BE2C (cell line): ENCODE data around the gene NUAK1.

Source experiments
- DNase-seq: peaks from one replicate; pipeline ENCODE4 v3.0.0-alpha.2; 2020
- H3K27me3 ChIP-seq: fragments of 250-450 bp; sonication (Bioruptor Pico); 2 replicates; pipeline ENCODE4 v1.5.1; 2020; ENCODE audit warnings: mild to moderate bottlenecking
- H3K36me3 ChIP-seq: fragments of 250-450 bp; sonication (Bioruptor Pico); 2 replicates; pipeline ENCODE4 v1.5.1; 2020; ENCODE audit warnings: mild to moderate bottlenecking
- H3K4me1 ChIP-seq: fragments of 250-450 bp; sonication (Bioruptor Pico); 2 replicates; pipeline ENCODE4 v1.5.1; 2020
- H3K4me3 ChIP-seq: 2 replicates; pipeline ENCODE4 v1.5.1; 2011; ENCODE audit warnings: low read depth, low read length
- H3K9me3 ChIP-seq: fragments of 250-450 bp; sonication (Bioruptor Pico); 2 replicates; pipeline ENCODE4 v1.5.1; 2020
- TF ChIP-seq, protein P1 (sequence below): IDR thresholded peaks from 2 replicates; pipeline ENCODE4 v1.5.1; 2012; ENCODE audit warnings: mild to moderate bottlenecking, low read depth, low read length

The NUAK1 gene

DNA sequence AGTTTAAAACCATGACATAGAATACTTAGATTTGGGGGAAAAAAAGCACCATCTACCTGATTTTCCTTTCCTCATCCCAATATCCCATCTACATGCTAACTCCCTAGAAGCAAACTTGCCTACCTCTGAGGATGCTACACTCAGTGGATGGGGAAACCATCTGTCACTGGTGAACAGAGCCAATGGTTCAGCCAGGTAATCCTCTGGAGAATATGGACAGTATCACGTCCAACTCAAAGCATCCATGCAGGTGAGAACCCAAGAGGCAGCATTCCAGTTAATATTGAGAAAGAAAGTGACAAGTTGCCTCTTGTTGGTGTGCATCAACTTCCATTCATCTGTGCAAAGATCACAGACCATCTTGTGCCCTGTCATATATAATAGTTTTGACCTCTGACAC, 73.2 kb downstream of the NUAK1 start:
- H3K4me3 ChIP-seq: no peak overlapping the region
- no peaks in the 10 kb centered on the region for H3K36me3 ChIP-seq
- no peaks in the 10 kb centered on the region for H3K4me1 ChIP-seq
- no peak for DNase-seq
- no peaks in the 10 kb centered on the region for H3K9me3 ChIP-seq
- TF ChIP-seq, protein P1, sequence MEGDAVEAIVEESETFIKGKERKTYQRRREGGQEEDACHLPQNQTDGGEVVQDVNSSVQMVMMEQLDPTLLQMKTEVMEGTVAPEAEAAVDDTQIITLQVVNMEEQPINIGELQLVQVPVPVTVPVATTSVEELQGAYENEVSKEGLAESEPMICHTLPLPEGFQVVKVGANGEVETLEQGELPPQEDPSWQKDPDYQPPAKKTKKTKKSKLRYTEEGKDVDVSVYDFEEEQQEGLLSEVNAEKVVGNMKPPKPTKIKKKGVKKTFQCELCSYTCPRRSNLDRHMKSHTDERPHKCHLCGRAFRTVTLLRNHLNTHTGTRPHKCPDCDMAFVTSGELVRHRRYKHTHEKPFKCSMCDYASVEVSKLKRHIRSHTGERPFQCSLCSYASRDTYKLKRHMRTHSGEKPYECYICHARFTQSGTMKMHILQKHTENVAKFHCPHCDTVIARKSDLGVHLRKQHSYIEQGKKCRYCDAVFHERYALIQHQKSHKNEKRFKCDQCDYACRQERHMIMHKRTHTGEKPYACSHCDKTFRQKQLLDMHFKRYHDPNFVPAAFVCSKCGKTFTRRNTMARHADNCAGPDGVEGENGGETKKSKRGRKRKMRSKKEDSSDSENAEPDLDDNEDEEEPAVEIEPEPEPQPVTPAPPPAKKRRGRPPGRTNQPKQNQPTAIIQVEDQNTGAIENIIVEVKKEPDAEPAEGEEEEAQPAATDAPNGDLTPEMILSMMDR: no peak
- no peaks in the 10 kb centered on the region for H3K27me3 ChIP-seq

DNA sequence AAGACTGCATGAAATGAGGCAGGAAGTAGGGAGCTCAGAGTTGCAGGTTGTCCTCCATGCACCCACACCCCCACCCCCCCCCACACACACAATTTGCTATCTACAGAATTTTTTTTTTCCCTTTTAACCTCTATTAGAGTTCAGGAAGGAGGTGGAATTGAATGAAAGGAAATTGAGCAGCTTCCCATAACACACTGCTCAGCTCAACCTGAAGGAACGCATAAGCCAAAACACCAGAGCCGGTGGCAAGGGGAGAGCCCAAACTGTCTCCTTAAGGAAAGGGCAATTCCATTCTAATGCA, 74.1 kb downstream of the NUAK1 start:
- H3K4me1 ChIP-seq: no peaks in the 10 kb centered on the region
- no peak for DNase-seq
- H3K9me3 ChIP-seq: no peaks in the 10 kb centered on the region
- no peak overlapping the region for H3K4me3 ChIP-seq
- TF ChIP-seq, protein P1: no peak
- no peaks in the 10 kb centered on the region for H3K27me3 ChIP-seq
- H3K36me3 ChIP-seq: no peaks in the 10 kb centered on the region

DNA sequence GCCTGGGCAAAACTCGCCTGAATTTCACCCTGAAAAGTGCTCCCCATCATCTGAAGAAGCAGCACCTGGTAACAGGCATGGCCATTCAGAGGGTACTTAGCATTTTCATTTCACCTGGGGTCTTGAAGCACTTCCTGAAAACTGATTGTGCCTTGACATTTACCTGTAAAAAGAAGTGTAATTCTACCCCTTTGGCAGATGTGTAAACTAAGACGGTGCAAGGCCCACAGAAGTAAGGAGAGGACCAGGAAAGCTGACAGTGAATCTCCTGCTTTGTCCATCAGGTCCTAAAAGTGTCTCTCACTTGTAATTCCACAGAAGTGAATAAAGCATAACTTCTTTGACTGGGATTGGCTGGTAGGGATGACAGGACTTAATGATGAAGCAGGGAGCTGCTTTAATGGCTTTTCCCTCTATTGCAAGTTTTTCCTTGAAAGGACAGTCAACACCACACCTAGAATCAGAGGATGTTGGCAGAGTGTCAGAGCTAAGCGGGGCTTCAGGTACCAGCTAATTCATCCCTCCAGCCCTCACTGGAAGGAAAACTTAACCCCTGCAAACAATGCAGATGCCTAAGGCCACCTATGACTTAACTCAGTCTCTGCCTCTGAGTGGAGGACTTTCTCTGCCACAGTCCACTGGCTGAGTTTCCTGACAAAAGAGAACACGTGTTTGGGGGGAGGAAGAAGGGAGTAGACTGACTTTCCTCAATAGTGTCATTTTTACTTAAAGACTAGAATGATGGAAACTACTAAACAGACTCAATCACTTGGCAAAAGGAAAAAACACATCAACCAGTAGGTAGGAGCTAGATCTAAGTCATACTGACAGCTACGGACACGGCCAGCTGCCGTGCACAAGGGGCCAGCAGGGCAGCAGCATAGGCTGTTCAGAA, 74.7 kb downstream of the NUAK1 start:
- Histone ChIP-seq H3K9me3 (no peaks in the 10 kb centered on the region), H3K27me3 (no peaks in the 10 kb centered on the region), H3K4me1 (no peaks in the 10 kb centered on the region), H3K36me3 (no peaks in the 10 kb centered on the region), H3K4me3 (no peak overlapping the region)
- TF ChIP-seq, protein P1: no peak
- DNase-seq: no peak

DNA sequence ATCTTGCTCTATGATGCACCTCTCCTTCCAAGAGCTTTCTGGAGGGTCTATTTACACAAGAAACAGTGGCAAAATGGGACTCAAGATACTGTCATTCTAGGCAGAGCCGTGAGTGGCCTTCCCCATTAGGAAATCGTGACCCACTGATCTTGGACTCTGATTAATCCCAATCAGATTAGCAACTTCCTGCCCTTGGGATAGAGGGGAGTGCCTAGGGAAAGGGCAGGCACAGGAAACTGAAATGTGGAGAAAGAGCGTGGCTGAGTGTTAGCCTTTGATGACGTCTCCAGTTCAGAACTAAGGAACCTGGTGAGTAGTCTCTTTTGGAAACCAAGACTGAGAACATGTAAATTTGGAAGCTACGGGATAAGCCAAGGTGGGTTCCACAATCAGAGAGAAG, 76.1 kb downstream of the NUAK1 start:
- DNase-seq: no peak

DNA sequence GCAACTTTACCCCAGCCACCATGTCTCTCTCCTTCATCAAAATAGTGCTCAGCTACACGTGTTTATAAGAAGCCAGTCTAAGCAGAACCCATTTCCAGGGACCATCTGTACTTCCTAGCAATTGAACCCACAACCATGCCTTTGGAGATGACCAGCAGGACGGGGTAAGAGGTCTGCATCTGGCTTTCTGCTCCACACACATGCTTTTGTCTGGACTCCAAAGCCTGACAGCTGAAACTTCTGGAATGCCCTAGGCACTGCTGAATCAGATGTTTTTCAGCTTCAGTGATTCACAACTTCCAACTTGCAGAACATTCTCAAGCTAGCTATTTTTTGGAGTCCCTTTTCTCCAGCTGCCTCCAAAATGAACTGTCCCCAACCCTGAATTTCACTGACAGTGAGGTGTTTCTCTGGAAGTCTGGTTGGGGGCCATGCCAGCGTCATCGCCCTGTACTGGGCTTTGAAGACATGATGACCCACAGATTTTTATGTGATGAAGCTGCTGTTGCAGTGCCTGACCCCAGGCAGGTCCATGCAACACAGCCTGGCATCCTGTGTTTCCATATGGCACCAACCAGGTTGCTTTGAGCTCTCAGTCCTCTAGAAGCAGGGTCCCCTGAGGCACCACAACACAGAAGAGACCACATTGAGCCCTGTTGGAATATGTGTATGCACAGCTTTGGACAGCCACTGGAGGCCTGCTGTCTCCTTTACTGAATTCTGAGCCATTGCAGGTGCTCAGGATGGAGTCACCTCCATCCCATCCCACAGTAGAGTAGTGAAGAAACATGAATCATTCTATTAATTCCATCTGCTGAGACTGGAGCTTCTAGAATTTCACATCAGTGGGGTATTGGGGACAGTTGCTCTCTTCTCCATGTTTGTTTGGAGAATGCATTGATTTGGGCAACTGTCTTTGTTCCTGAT, 80.2 kb downstream of the NUAK1 start:
- no peak for DNase-seq
- H3K9me3 ChIP-seq: no peaks in the 10 kb centered on the region
- H3K27me3 ChIP-seq: no peaks in the 10 kb centered on the region
- no peaks in the 10 kb centered on the region for H3K4me1 ChIP-seq
- H3K4me3 ChIP-seq: no peak overlapping the region
- no peaks in the 10 kb centered on the region for H3K36me3 ChIP-seq
- TF ChIP-seq, protein P1: no peak

More for the DNA sequence above, 76.1 kb downstream of the NUAK1 start:
- no peak overlapping the region for H3K4me3 ChIP-seq
- TF ChIP-seq, protein P1: no peak
- no peaks in the 10 kb centered on the region for H3K36me3 ChIP-seq
- no peaks in the 10 kb centered on the region for H3K9me3 ChIP-seq
- H3K4me1 ChIP-seq: no peaks in the 10 kb centered on the region
- no peaks in the 10 kb centered on the region for H3K27me3 ChIP-seq
